Mesenchymal stem cell (in vitro differentiated cells and primary cell): ENCODE results near the gene MCM3AP.
"Not testable (repeated sequence)": the region's sequence is repeated elsewhere in the genome, so short reads cannot be mapped to it uniquely, and the experiment has no call there.

Source experiments
- DNase-seq: peaks from one replicate; pipeline ENCODE4 v3.0.0-alpha.2; 2013
- H2AFZ ChIP-seq: one replicate; pipeline ENCODE4 v1.6.1; 2013; ENCODE audit warnings: low read depth, mild to moderate bottlenecking, control low read depth, inconsistent platforms, low read length, moderate library complexity
- H2AK5ac ChIP-seq: 2 replicates; pipeline ENCODE4 v1.6.1; 2013; ENCODE audit warnings: low read length, moderate library complexity, mild to moderate bottlenecking, inconsistent platforms; ENCODE audit not compliant: severe bottlenecking
- H2BK120ac ChIP-seq: one replicate; pipeline ENCODE4 v1.6.1; 2013; ENCODE audit warnings: low read depth, mild to moderate bottlenecking, inconsistent platforms, low read length, moderate library complexity
- H2BK12ac ChIP-seq, 2 experiments: one replicate each; pipeline ENCODE4 v1.6.1; 2013; ENCODE audit warnings: inconsistent platforms in 2 of 2, low read length in 2 of 2, mild to moderate bottlenecking in 2 of 2, moderate library complexity in 2 of 2, control low read depth in 1 of 2
- H2BK15ac ChIP-seq: one replicate; pipeline ENCODE4 v1.6.1; 2013; ENCODE audit warnings: mild to moderate bottlenecking, low read depth, inconsistent platforms; ENCODE audit not compliant: poor library complexity, severe bottlenecking
- H2BK5ac ChIP-seq: 2 replicates; pipeline ENCODE4 v1.6.1; 2013; ENCODE audit warnings: low read depth, mild to moderate bottlenecking, low read length, control low read depth, inconsistent platforms; ENCODE audit not compliant: poor library complexity, severe bottlenecking
- H3K14ac ChIP-seq, 2 experiments: one replicate each; pipeline ENCODE4 v1.6.1; 2013; ENCODE audit warnings: inconsistent platforms in 2 of 2, low read length in 2 of 2, control low read depth in 1 of 2, mild to moderate bottlenecking in 1 of 2, moderate library complexity in 1 of 2
- H3K18ac ChIP-seq, 2 experiments: one replicate each; pipeline ENCODE4 v1.6.1; 2013; ENCODE audit warnings: inconsistent platforms in 2 of 2, low read length in 2 of 2, control low read depth in 1 of 2, low read depth in 1 of 2, mild to moderate bottlenecking in 1 of 2
- H3K23ac ChIP-seq, 2 experiments: one replicate each; pipeline ENCODE4 v1.6.1; 2013; ENCODE audit warnings: inconsistent platforms in 2 of 2, low read length in 2 of 2, mild to moderate bottlenecking in 2 of 2, moderate library complexity in 2 of 2, control low read depth in 1 of 2
- H3K27ac ChIP-seq: 2 replicates; pipeline ENCODE4 v1.5.1; 2013; ENCODE audit warnings: mild to moderate bottlenecking, moderate library complexity, low read length, control low read depth, inconsistent platforms; ENCODE audit not compliant: poor library complexity, severe bottlenecking
- H3K27me3 ChIP-seq, 2 experiments: 2 replicates each; pipeline versions ENCODE4 v1.6.1 to v1.7.0; 2013; ENCODE audit warnings: low read length in 2 of 2, mild to moderate bottlenecking in 2 of 2, moderate library complexity in 2 of 2, control low read depth in 1 of 2, inconsistent platforms in 1 of 2; ENCODE audit not compliant: control insufficient read depth in 1 of 2, insufficient read depth in 1 of 2
- H3K36me3 ChIP-seq, 2 experiments: 2 replicates each; pipeline versions ENCODE4 v1.6.1 to v1.7.0; 2013; ENCODE audit warnings: low read length in 2 of 2, control low read depth in 1 of 2, inconsistent platforms in 1 of 2, low read depth in 1 of 2, mild to moderate bottlenecking in 1 of 2; ENCODE audit not compliant: insufficient read depth in 2 of 2, control insufficient read depth in 1 of 2
- H3K4ac ChIP-seq, 2 experiments: one replicate each; pipeline ENCODE4 v1.6.1; 2013; ENCODE audit warnings: inconsistent platforms in 2 of 2, low read length in 2 of 2, mild to moderate bottlenecking in 2 of 2, moderate library complexity in 2 of 2, control low read depth in 1 of 2, low read depth in 1 of 2
- H3K4me1 ChIP-seq: 2 replicates; pipeline ENCODE4 v1.6.1; 2013; ENCODE audit warnings: low read depth, low read length, control low read depth; ENCODE audit not compliant: control insufficient read depth, insufficient read depth
- H3K4me2 ChIP-seq: 2 replicates; pipeline ENCODE4 v1.6.1; 2013; ENCODE audit warnings: low read length, mild to moderate bottlenecking, inconsistent platforms; ENCODE audit not compliant: poor library complexity, severe bottlenecking
- H3K4me3 ChIP-seq, 2 experiments: 2 replicates each; pipeline versions ENCODE4 v1.5.1 to v1.7.0; 2013; ENCODE audit warnings: low read length in 2 of 2, mild to moderate bottlenecking in 2 of 2, control low read depth in 1 of 2, low read depth in 1 of 2; ENCODE audit not compliant: insufficient read depth in 1 of 2
- H3K79me1 ChIP-seq: replicated peaks from 2 replicates; pipeline ENCODE4 v1.6.1; 2013; ENCODE audit warnings: mild to moderate bottlenecking, control low read depth, low read length, inconsistent platforms; ENCODE audit not compliant: poor library complexity, severe bottlenecking
- H3K9ac ChIP-seq: 2 replicates; pipeline ENCODE4 v1.7.0; 2013; ENCODE audit warnings: mild to moderate bottlenecking, low read length, moderate library complexity
- H3K9me3 ChIP-seq: 2 replicates; pipeline ENCODE4 v1.7.0; 2013; ENCODE audit warnings: mild to moderate bottlenecking, low read length; ENCODE audit not compliant: control insufficient read depth
- H4K8ac ChIP-seq: one replicate; pipeline ENCODE4 v1.6.1; 2013; ENCODE audit warnings: inconsistent platforms, mild to moderate bottlenecking, low read length, moderate library complexity
- H4K91ac ChIP-seq: one replicate; pipeline ENCODE4 v1.6.1; 2013; ENCODE audit warnings: mild to moderate bottlenecking, low read length, inconsistent platforms
- WGBS: methylation state at CpG from one replicate; pipeline ENCODE4 v1.1.7; 2013; ENCODE audit warnings: mixed read lengths; 5-methylcytosine and 5-hydroxymethylcytosine counted together

The MCM3AP gene

GRCh38 chr21:46203203-46203600, 82.2 kb downstream of the MCM3AP start:
- no peaks in the 10 kb centered on the region for H3K9me3 ChIP-seq
- H2BK5ac ChIP-seq, result no peak overlapping the region
- H2AFZ ChIP-seq, result no peak overlapping the region
- no peak overlapping the region for H3K4ac ChIP-seq
- no peak overlapping the region for H2BK12ac ChIP-seq
- H2BK15ac ChIP-seq, result no peak overlapping the region
- no peak overlapping the region for H2BK120ac ChIP-seq
- no peak overlapping the region for H3K23ac ChIP-seq
- peaks cover 3% of the 10 kb centered on the region for H3K4me1 ChIP-seq
- H3K79me1 ChIP-seq, result peaks cover 13% of the 10 kb centered on the region
- H3K14ac ChIP-seq, result no peak overlapping the region
- H3K18ac ChIP-seq, result no peak overlapping the region
- no peak for DNase-seq
- peaks cover 53 to 92% of the 10 kb centered on the region in 2 experiments for H3K36me3 ChIP-seq
- H4K8ac ChIP-seq, result no peak overlapping the region
- H3K9ac ChIP-seq, result no peak overlapping the region
- no peak overlapping the region for H3K27ac ChIP-seq
- H4K91ac ChIP-seq, result no peak overlapping the region
- H3K4me2 ChIP-seq, result no peak overlapping the region
- no peak overlapping the region for H3K4me3 ChIP-seq
- no peaks in the 10 kb centered on the region for H3K27me3 ChIP-seq
- H2AK5ac ChIP-seq, result no peak overlapping the region
- 98% methylated on average over 5 of the region's 8 CpGs for WGBS

GRCh38 chr21:46202592-46203202, 82.7 kb downstream of the MCM3AP start:
- Histone ChIP-seq H4K91ac (no peak overlapping the region), H3K18ac (no peak overlapping the region), H3K4me2 (no peak overlapping the region), H3K4me1 (peaks cover 3% of the 10 kb centered on the region), H3K4ac (no peak overlapping the region), H3K9ac (no peak overlapping the region), H3K36me3 (peaks cover 48 to 92% of the 10 kb centered on the region in 2 experiments), H3K27ac (no peak overlapping the region), H3K79me1 (peaks cover 11% of the 10 kb centered on the region), H2BK5ac (no peak overlapping the region), H2BK12ac (no peak overlapping the region), H3K23ac (no peak overlapping the region), H3K4me3 (no peak overlapping the region), H4K8ac (no peak overlapping the region), H2BK15ac (no peak overlapping the region), H2AFZ (no peak overlapping the region), H3K27me3 (no peaks in the 10 kb centered on the region), H2BK120ac (no peak overlapping the region), H3K9me3 (no peaks in the 10 kb centered on the region), H3K14ac (no peak overlapping the region), H2AK5ac (no peak overlapping the region)
- 94% methylated on average over 6 of the region's 6 CpGs for WGBS
- no peak for DNase-seq

GRCh38 chr21:46200877-46201803, 84.3 kb downstream of the MCM3AP start:
- not testable (repeated sequence) for H3K4me3 ChIP-seq, H2AFZ ChIP-seq, H2BK15ac ChIP-seq, H4K91ac ChIP-seq, H4K8ac ChIP-seq, H3K27me3 ChIP-seq, H2BK120ac ChIP-seq, H2BK12ac ChIP-seq, H2BK5ac ChIP-seq, H3K9me3 ChIP-seq, H3K4ac ChIP-seq, H3K79me1 ChIP-seq, H3K14ac ChIP-seq, H3K4me1 ChIP-seq, H3K9ac ChIP-seq, H2AK5ac ChIP-seq, H3K23ac ChIP-seq, DNase-seq, H3K18ac ChIP-seq, H3K27ac ChIP-seq, H3K4me2 ChIP-seq
- H3K36me3 ChIP-seq, result peaks cover 44 to 92% of the 10 kb centered on the region in 2 experiments
- WGBS, result no CpG with 5 or more reads among the region's 8 CpGs
